Esophagus (tissue), 2 donors: ENCODE data around the gene FAXDC2. TPM values are rescaled to one million over a fixed set of nuclear protein-coding genes. Genes with fewer than 3 reads are reported as not detected.
A peak's percentile ranks its signal among the peaks of the same experiment; 100 is the strongest.

Source experiments
- H3K27ac ChIP-seq, 2 donors: one replicate each; pipeline ENCODE4 v1.5.1; 2013; ENCODE audit warnings: low read depth in 2 of 2, mild to moderate bottlenecking in 2 of 2, inconsistent platforms in 1 of 2, low read length in 1 of 2, moderate library complexity in 1 of 2
- H3K27me3 ChIP-seq, 2 donors: one replicate each; pipeline ENCODE4 v1.6.1; 2013; ENCODE audit warnings: low read length in 2 of 2, control low read depth in 1 of 2, mild to moderate bottlenecking in 1 of 2; ENCODE audit not compliant: insufficient read depth in 2 of 2, control insufficient read depth in 1 of 2
- H3K36me3 ChIP-seq, 2 donors: one replicate each; pipeline ENCODE4 v1.6.1; 2013; ENCODE audit warnings: low read length in 1 of 2; ENCODE audit not compliant: control insufficient read depth in 2 of 2, insufficient read depth in 2 of 2
- H3K4me1 ChIP-seq, 2 donors: one replicate each; pipeline ENCODE4 v1.6.1; 2013; ENCODE audit warnings: low read length in 1 of 2; ENCODE audit not compliant: control insufficient read depth in 2 of 2, insufficient read depth in 2 of 2
- H3K4me3 ChIP-seq, 2 donors: one replicate each; pipeline ENCODE4 v1.5.1; 2013; ENCODE audit warnings: low read length in 2 of 2, mild to moderate bottlenecking in 2 of 2, low read depth in 1 of 2, moderate library complexity in 1 of 2
- H3K9me3 ChIP-seq, 2 donors: one replicate each; pipeline ENCODE4 v1.6.1; 2013; ENCODE audit warnings: mild to moderate bottlenecking in 2 of 2, low read depth in 1 of 2, low read length in 1 of 2, moderate library complexity in 1 of 2; ENCODE audit not compliant: control insufficient read depth in 2 of 2, insufficient read depth in 1 of 2
- WGBS, 2 donors: extraction: QIAGEN DNeasy Blood & Tissue Kit; methylation state at CpG; one replicate each; pipeline ENCODE4 v1.1.7; 2013; 5-methylcytosine and 5-hydroxymethylcytosine counted together
- polyA plus RNA-seq, 2 donors: library from polyadenylated mRNA; stranded (reverse); fragments of 200-250 nt; gene quantifications; one replicate each; pipeline ENCODE4 v1.2.3, GENCODE V29; 2013
- donor health status: healthy with polysubstance abuse.
- donor health status: Bipolar disorder and iron deficiency.

Gene FAXDC2
- polyA plus RNA-seq, 2 donors = 2.4 to 6.0 TPM

GRCh38 chr5:154862766-154863165, 12.4 kb upstream of the FAXDC2 start:
- Histone ChIP-seq H3K9me3 (no peaks in the 10 kb centered on the region), H3K4me3 (no peak overlapping the region), H3K27ac (no peak overlapping the region), H3K36me3 (no peaks in the 10 kb centered on the region), H3K4me1 (no peaks in the 10 kb centered on the region), H3K27me3 (no peaks in the 10 kb centered on the region)
- WGBS, 2 donors = 77 to 81% methylated on average over 2 of the region's 2 CpGs

DNA sequence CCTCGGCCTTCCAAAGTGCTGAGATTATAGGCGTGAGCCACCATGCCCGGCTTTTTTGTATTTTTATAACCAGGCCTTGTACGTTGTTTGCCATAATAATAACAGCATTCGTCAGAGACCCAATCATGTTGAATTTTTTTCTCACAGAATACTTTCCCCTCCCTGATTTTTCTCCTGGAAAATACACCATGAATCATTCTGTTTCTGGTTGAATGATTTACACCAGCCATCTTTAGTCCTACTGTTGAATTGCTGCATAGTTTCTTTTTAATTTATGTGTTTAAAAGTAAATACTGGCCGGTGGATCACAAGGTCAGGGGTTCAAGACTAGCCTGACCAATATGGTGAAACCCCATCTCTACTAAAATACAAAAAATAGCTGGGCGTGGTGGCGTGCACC, 11.5 kb upstream of the FAXDC2 start:
- 83 to 85% methylated on average over 8 of the region's 8 CpGs for WGBS, 2 donors
- H3K4me1 ChIP-seq = no peaks in the 10 kb centered on the region
- no peak overlapping the region for H3K27ac ChIP-seq
- H3K36me3 ChIP-seq = no peaks in the 10 kb centered on the region
- H3K27me3 ChIP-seq = no peaks in the 10 kb centered on the region
- no peaks in the 10 kb centered on the region for H3K9me3 ChIP-seq
- H3K4me3 ChIP-seq = no peak overlapping the region

DNA sequence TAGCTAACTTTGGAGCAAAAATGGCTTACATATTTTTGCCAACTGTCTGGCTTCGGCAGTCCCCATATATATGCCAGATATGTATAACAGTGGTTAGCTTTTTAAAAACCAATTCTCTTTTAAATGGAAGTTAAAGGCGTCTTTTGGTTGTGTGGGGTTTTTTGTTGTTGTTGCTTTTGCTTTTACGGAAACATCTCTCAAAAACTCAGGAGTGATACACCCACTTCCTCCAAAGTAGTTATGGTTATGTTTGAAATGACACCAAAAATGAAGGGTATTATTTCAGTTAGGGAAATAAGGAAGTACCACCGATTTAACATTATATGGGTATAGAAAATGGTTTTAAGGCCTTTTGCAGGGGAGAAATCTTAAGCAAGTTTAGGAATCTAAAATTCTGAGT, 10.4 kb upstream of the FAXDC2 start:
- H3K27ac ChIP-seq = no peak overlapping the region
- no peaks in the 10 kb centered on the region for H3K27me3 ChIP-seq
- peak overlapping the region in 1 of 2 donors; percentile 36 for H3K4me3 ChIP-seq
- no peaks in the 10 kb centered on the region for H3K4me1 ChIP-seq
- no peaks in the 10 kb centered on the region for H3K36me3 ChIP-seq
- H3K9me3 ChIP-seq = no peaks in the 10 kb centered on the region
- WGBS, 2 donors = 42 to 43% methylated on average over 4 of the region's 4 CpGs

GRCh38 chr5:154860123-154860522, 9.7 kb upstream of the FAXDC2 start:
- peak overlapping the region in 1 of 2 donors; percentile 97 for H3K4me3 ChIP-seq
- H3K36me3 ChIP-seq = no peaks in the 10 kb centered on the region

DNA sequence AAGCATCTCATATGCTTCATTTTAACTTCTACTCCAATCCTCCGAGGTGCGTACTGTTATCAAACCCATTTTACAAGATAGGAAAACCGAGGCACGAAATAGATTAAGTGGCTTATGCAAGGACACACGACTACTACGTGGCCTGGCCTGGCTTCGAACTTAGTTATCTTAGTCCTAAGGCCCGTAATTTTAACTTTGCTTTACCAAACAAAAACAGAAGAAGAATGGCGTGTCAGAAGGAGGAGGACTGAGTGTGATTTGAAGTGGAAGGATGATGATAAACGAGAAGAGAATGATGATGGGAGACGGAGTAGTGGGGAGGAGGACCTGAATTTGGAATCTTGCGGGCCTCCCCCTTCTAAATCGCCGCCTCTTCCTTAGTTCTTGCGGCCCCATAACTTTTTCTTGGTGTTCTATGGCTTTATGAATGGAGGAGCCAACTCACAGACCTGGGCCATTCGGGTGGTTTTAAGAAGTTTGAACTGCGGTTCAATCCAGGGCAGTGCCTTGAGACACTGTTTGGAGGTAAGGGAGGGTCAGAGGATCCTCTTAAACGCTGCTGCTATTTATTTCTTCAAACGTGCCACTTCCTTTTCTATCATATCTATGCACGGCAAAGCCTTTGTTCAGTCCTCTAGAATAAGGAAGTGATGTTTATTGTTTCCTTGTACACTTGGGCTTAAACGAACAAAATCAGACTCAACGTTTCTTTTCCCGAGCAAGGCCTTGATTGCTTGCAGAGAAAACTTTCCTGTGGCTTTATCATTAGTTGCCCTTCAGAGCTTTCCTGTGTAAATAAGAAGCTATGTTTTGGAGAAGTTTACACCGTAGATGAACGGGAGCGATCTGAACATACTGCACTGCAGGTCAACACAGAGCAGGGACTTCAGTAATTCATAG, 8.8 kb upstream of the FAXDC2 start:
- Histone ChIP-seq H3K4me3 (peak overlapping the region; percentile 49 to 97), H3K27me3 (no peaks in the 10 kb centered on the region), H3K36me3 (no peaks in the 10 kb centered on the region), H3K9me3 (no peaks in the 10 kb centered on the region), H3K4me1 (no peaks in the 10 kb centered on the region), H3K27ac (peak overlapping the region; percentile 98 to 99)
- 1% methylated on average over 26 of the region's 26 CpGs for WGBS, 2 donors

More at GRCh38 chr5:154860123-154860522, 9.7 kb upstream of the FAXDC2 start:
- Histone ChIP-seq H3K9me3 (no peaks in the 10 kb centered on the region), H3K27ac (peak overlapping the region; percentile 15 to 99), H3K27me3 (no peaks in the 10 kb centered on the region), H3K4me1 (no peaks in the 10 kb centered on the region)
- WGBS, 2 donors = 39 to 40% methylated on average over 5 of the region's 5 CpGs

DNA sequence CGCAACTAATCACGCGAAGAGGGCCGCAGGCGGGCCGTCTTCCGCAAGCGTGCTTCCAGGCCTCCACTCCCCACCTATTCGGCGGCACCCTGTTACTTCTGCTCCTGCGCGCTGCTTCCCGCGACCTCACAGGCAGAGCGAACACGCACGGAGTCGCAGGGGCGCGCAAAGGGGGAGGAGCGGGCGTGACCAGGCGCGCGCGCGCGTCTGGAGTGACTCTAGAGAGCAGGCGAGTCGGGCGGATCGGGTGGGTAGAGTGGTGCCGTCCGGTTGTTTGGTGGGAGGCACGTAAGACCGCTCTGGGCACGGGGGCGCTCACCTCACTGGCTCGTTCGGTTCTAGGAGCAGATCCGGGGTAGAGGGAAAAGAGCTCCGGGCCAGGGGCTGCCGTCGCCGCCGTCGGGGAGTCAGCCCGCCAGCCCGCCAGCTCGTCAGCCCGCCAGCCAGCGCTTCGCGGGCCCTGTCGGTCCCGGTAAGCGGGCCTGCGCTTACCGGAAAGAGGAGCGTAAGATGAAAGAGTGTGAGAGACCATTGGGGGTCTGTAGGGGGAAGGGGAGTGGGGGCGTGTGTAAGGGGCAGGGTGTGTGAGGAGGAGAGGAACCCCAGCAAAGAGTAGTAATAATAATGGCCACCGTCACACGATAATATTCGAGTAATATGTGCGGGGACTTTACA, 8.0 kb upstream of the FAXDC2 start, which contains the start of gene CNOT8:
TSS of gene CNOT8 (plus strand) at position 331 of the 675 bp plus-strand sequence. CDS start 4,652 bp downstream, outside the sequence.
- H3K4me1 ChIP-seq = no peaks in the 10 kb centered on the region
- 0% methylated on average over 62 to 65 of the region's 65 CpGs for WGBS, 2 donors

DNA sequence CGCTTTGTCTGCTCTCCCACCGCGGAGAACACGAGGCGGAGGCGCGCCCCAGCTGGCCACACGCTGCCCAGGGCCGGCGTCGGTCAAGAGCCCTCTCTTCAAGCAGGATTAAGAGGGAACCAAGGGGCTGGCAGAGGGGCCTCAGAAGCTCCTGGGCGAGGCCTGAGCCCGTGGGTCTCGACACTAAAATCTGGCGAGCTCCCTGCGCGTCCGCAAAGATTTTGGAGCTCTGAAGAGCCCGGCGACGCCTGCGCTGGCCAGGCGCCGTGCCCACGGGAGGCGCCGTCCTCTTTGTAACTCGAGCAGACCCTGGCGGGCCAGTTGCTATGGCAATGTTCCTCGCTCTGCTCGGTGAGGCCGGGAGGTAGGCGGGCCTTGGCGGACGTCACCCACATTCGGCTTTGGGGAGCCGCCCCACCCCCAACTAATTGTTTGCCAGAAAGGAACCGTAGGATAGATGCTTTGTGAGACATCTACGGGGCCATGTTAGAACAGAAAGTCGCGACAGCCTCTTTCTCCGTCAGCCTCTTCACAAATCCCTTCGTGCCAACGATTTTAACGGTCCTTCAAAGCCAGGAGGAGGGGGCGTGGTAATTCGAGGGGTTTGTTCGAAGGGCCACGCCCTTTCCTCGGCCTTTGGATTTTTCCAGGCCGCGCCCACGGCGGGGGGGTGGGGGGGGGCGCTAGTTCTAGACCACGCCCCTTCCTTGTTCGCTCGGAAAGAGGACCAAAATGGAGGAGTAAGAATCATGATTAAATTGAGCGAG, 7.3 kb upstream of the FAXDC2 start:
- H3K4me3 ChIP-seq = peak overlapping the region; percentile 49 to 97
- no peaks in the 10 kb centered on the region for H3K36me3 ChIP-seq
- H3K9me3 ChIP-seq = no peaks in the 10 kb centered on the region
- H3K27ac ChIP-seq = peak overlapping the region; percentile 98 to 99
- H3K27me3 ChIP-seq = no peaks in the 10 kb centered on the region
- H3K4me1 ChIP-seq = no peaks in the 10 kb centered on the region
- WGBS, 2 donors = 0% methylated on average over 58 to 59 of the region's 59 CpGs

More for the DNA sequence above, 8.0 kb upstream of the FAXDC2 start, which contains the start of gene CNOT8:
- peak within 1 kb of the TSS; percentile 49 to 97 for H3K4me3 ChIP-seq
- H3K36me3 ChIP-seq = no peaks in the 10 kb centered on the region
- H3K27me3 ChIP-seq = no peaks in the 10 kb centered on the region
- H3K9me3 ChIP-seq = no peaks in the 10 kb centered on the region
- H3K27ac ChIP-seq = peak within 1 kb of the TSS; percentile 98 to 99

DNA sequence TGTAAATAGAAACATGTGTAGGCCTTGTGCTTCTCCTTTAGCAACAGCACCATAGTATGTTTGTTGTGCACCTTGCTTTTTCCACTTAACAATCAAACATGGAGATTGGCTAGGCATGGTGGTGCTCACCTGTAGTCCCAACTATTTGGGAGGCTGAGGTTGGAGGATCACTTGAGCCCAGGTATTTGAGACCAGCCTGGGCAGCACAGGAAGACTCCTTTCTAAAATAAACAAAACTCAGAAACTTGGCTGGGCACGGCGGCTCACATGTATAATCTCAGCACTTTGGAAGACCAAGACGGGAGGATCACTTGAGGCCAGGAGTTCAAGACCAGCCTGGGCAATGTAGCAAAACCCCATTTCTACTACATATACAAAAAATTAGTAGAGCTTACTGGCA, 948 bp upstream of the FAXDC2 start:
- no peaks in the 10 kb centered on the region for H3K27me3 ChIP-seq
- H3K4me3 ChIP-seq = no peak overlapping the region
- no peak overlapping the region for H3K27ac ChIP-seq
- 83 to 85% methylated on average over 3 of the region's 3 CpGs for WGBS, 2 donors
- no peaks in the 10 kb centered on the region for H3K36me3 ChIP-seq
- H3K9me3 ChIP-seq = no peaks in the 10 kb centered on the region
- H3K4me1 ChIP-seq = no peaks in the 10 kb centered on the region

GRCh38 chr5:154849791-154850201, 607 bp downstream of the FAXDC2 start:
- H3K4me1 ChIP-seq = no peaks in the 10 kb centered on the region
- H3K27me3 ChIP-seq = no peaks in the 10 kb centered on the region
- peak overlapping the region; percentile 35 to 48 for H3K4me3 ChIP-seq
- H3K36me3 ChIP-seq = no peaks in the 10 kb centered on the region
- 12 to 13% methylated on average over 2 of the region's 2 CpGs for WGBS, 2 donors
- H3K27ac ChIP-seq = peak overlapping the region in 1 of 2 donors; percentile 68
- H3K9me3 ChIP-seq = no peaks in the 10 kb centered on the region
